GM13976 (cell line): ENCODE results near the gene CNDP1.

Experiments used
- DNase-seq: peaks from one replicate; pipeline ENCODE4 v3.0.0; 2012; ENCODE audit warnings: low spot score
- in situ Hi-C: fragments of 300-500 bp; cut with MboI; formaldehyde crosslinking; loops from one replicate; pipeline ENCODE4 v1.12.0; 2022; ENCODE audit warnings: low sequenced_read_pairs, mixed read lengths, inconsistent platforms; ENCODE audit not compliant: unreplicated experiment
- TF ChIP-seq, protein P1 (sequence below): IDR thresholded peaks from 2 replicates; pipeline ENCODE4 v1.5.1; 2012; ENCODE audit warnings: borderline replicate concordance, mild to moderate bottlenecking; ENCODE audit not compliant: insufficient read depth; ENCODE audit errors: extremely low read depth, missing control alignments, control extremely low read depth

Gene CNDP1

DNA sequence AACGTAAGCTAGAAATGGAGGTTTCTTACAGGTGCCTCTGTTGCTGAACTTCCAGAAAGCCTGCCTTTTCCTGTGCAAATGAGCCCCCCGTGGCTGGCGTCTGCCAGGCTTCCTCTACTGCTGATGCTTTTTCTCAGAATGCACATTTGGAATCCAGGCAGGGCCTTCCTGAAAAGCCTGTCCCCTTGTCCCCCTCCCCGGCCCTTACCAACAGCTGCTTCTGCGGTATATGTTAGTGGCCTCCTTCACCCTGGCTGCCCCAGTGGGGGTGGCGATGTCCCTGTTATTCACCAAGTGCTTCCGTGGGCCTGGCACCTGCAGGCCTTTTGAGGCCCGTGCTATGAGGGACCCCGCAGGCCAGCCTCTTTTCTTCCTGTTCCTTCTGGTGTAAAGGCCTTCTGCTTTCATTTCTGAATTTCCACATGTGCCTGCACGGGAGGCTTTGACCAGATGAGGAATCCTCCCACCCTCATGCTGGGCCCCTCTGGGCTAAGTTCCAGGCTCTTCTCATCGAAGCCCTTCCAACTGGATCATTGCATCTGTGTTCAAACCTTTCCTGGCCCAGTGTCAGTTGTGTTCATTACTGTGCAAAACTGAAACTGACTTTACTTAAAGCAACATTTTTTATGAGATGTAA is 27.7 kb upstream of the CNDP1 start:
- in situ Hi-C loops: no loop called here
- TF ChIP-seq, protein P1, sequence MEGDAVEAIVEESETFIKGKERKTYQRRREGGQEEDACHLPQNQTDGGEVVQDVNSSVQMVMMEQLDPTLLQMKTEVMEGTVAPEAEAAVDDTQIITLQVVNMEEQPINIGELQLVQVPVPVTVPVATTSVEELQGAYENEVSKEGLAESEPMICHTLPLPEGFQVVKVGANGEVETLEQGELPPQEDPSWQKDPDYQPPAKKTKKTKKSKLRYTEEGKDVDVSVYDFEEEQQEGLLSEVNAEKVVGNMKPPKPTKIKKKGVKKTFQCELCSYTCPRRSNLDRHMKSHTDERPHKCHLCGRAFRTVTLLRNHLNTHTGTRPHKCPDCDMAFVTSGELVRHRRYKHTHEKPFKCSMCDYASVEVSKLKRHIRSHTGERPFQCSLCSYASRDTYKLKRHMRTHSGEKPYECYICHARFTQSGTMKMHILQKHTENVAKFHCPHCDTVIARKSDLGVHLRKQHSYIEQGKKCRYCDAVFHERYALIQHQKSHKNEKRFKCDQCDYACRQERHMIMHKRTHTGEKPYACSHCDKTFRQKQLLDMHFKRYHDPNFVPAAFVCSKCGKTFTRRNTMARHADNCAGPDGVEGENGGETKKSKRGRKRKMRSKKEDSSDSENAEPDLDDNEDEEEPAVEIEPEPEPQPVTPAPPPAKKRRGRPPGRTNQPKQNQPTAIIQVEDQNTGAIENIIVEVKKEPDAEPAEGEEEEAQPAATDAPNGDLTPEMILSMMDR: no peak
- DNase-seq: no peak

DNA sequence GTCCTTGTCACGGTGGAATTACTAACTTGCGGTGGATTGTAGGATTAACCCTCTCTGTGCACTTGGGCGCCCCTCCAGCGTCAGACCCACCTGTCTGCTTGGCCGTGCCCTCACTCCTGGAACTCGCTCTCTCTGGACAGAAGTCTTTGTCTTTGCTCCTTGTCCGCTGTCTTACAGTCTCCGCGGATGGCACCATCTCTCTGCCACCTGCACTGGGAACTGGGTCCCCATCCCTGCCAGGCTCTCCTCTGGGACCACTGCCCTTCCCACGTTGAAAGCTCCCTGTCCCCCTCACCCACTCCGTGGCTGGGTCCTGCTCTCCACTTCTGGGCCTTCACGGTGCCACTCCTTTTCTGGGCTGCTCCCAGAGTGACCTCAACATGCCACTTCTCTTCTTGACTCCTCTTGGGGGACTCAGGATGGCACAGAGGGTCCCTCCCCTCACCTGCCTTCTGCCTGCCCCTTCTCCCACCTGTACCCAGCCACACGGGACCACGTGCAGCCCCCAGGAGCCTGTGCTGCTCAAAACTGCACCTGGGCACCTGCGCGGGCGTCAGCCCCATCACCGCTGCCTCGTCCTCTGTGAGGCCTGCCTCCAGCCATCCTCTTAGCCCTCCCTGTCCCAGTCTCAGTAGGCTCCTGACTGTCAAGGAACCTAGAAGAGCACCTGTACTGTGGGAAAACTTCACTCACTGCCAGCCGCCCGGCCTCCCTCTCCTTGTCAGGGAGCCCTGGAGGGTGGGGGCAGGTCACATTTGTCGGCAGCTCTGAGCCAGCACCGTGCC is 27.0 kb upstream of the CNDP1 start:
- in situ Hi-C loops: no loop called here
- no peak for DNase-seq
- TF ChIP-seq, protein P1: no peak

DNA sequence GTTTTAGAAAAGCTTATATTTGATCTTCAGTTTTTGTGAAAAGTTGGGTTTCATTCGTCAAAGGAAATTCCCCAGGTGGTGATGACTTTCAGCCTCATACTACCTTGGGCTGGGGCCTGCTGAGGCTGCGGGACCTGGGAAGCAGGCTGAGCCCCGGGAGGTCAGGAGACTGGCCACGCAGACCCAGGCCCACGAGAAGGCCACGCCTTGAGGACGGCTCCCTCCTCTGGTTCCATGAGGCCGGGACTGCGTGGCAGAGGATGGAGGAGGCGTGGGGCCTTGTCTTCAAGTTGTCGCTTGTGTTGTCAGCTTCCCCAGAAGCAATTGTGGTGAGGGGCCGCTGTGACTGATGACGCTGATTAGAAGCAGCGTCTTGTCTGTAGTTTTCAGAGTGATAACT is 26.4 kb upstream of the CNDP1 start:
- no peak for DNase-seq
- TF ChIP-seq, protein P1: no peak
- in situ Hi-C loops: no loop called here

DNA sequence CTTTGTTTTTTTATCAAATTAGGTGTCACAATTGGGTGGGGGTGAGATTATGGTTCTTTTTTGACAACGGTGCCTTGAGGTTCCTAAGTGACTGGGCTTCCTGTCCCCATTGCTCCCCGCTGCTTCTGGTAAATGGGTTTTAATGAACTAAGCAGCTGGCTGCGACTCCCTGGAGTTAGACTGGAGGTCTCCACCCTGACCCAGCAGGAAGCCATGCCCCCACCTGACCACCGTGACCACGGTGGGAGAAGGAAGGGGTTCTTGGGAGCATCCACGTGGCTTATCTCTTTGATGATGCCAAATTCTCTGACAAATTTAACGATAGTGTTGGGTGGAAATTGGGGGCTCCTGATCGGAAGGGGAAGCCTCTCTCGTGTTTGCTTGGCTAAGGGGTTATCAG is 25.9 kb upstream of the CNDP1 start:
- TF ChIP-seq, protein P1: no peak
- in situ Hi-C loops: no loop called here
- no peak for DNase-seq

DNA sequence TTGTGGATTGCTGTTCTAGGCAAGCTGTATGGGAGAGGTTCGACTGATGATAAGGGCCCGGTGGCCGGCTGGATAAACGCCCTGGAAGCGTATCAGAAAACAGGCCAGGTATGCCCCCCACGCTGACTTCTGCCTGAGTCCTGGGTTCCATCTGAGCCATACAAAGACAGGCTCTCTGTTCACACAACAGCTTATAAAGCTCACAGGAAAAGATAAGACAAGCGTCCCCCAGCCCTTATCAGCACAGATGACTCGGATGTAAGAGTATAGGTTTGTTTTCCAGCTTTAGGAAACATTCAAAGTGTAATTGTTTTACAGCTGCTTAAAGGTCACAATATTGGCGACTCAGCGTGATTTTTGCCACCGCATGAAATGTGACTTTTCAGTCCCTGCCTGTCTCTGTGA is 25.5 kb upstream of the CNDP1 start:
- TF ChIP-seq, protein P1: no peak
- in situ Hi-C loops: no loop called here
- DNase-seq: no peak

DNA sequence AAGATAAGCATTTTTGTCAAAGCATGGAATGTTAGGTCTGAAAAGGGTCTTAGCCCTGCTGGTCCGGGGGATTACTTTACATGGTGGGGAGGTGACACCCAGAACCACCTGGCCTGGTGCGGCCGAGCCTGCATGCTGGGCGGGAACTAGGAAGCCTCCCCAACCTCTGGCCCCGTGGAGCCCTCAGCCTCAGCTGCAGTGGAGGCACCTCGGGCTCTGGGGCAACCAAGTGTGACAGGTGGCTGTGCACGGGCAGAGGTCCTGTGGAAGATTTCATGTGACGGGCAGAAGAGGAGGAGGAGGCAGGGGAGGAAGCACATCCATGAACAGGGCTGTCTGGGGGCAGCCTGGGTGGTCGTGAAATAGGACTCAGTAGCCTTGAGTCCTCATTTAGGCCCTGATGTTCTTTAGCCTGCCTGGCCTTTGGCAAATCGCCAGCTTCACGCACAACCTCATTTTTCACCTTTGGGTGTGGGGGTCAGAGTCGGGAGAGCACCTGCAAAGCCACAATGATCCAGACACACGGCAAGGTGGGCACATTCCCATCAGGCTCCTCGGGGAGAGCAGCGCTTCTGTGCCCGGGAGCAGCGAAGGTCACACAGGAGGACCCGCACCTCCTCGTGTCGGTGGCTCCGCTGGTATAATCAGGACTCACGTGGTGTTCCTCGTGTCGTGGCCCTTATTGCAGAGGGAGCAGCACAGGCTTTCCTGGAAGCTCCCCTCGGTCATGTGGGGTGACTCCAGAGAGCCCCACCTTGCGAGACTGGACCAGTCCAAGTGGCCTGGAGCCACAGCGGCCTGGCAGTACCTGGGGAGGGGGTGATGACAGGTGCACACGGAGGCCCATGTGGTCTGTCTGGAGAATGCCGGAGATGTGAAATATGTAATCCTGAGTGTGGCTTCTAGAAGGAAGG is 24.2 kb upstream of the CNDP1 start:
- TF ChIP-seq, protein P1: no peak
- in situ Hi-C loops: no loop called here
- DNase-seq: no peak
